ENCODE data around the gene FTSJ3.

- TF ChIP-seq CTCF (IDR thresholded peaks at IDR 0.05; ENCODE audit: insufficient read depth, low read length, poor library complexity, severe bottlenecking) (no peak), EZH2phosphoT487 (conservative IDR thresholded peaks at IDR 0.05; ENCODE audit: low read length) (no peak)
Measured at GRCh38 chr17:63853260-63853659, 25.8 kb upstream of the FTSJ3 start.
